GM19043 (cell line): ENCODE measurements around the gene ZC3H12D.
"Not testable (repeated sequence)": the region's sequence is repeated elsewhere in the genome, so short reads cannot be mapped to it uniquely, and the experiment has no call there.

ENCODE experiments used
- ATAC-seq: cut with Tn5 transposase; IDR thresholded peaks from one replicate; pipeline ENCODE4 v1.9.1; 2021; ENCODE audit warnings: low read depth; ENCODE audit not compliant: unreplicated experiment

Gene ZC3H12D

GRCh38 chr6:149484733-149485700 lies at the start of gene ZC3H12D:
ZC3H12D (minus strand) TSS chr6:149485014; CDS start chr6:149474543, 10,471 bp downstream.
- ATAC-seq: peak; percentile 30

GRCh38 chr6:149529650-149530049 lies 44.8 kb upstream of the ZC3H12D start:
- ATAC-seq: no peak

- no peak for ATAC-seq
Measured at GRCh38 chr6:149515494-149515893, 30.7 kb upstream of the ZC3H12D start.

GRCh38 chr6:149513915-149514314 lies 29.1 kb upstream of the ZC3H12D start:
- no peak for ATAC-seq

- no peak for ATAC-seq
Measured at GRCh38 chr6:149510793-149511512, 26.1 kb upstream of the ZC3H12D start.

GRCh38 chr6:149508485-149508884 lies 23.7 kb upstream of the ZC3H12D start:
- no peak for ATAC-seq

GRCh38 chr6:149503872-149504271 lies 19.1 kb upstream of the ZC3H12D start:
- ATAC-seq: no peak

GRCh38 chr6:149503276-149503675 lies 18.5 kb upstream of the ZC3H12D start:
- no peak for ATAC-seq

GRCh38 chr6:149501768-149502167 lies 17.0 kb upstream of the ZC3H12D start:
- no peak for ATAC-seq

GRCh38 chr6:149501201-149501600 lies 16.4 kb upstream of the ZC3H12D start:
- ATAC-seq: no peak

GRCh38 chr6:149500096-149500495 lies 15.3 kb upstream of the ZC3H12D start:
- ATAC-seq: no peak

GRCh38 chr6:149499066-149499465 lies 14.3 kb upstream of the ZC3H12D start:
- ATAC-seq: no peak

GRCh38 chr6:149497365-149497764 lies 12.6 kb upstream of the ZC3H12D start:
- no peak for ATAC-seq

- peak; percentile 37 for ATAC-seq
Measured at GRCh38 chr6:149496597-149496996, 11.8 kb upstream of the ZC3H12D start.

GRCh38 chr6:149495349-149496016 lies 10.7 kb upstream of the ZC3H12D start:
- not testable (repeated sequence) for ATAC-seq

- ATAC-seq: peak; percentile 64
Measured at GRCh38 chr6:149494810-149495209, 10.0 kb upstream of the ZC3H12D start.

GRCh38 chr6:149493761-149494320 lies 9.0 kb upstream of the ZC3H12D start:
- ATAC-seq: no peak

- ATAC-seq: no peak
Measured at GRCh38 chr6:149492798-149493343, 8.1 kb upstream of the ZC3H12D start.

GRCh38 chr6:149489967-149490366 lies 5.2 kb upstream of the ZC3H12D start:
- ATAC-seq: no peak

- ATAC-seq: no peak
Measured at GRCh38 chr6:149488815-149489214, 4.0 kb upstream of the ZC3H12D start.
